Measurements from ENCODE around the gene INTS2. TPM values are rescaled to one million over a fixed set of nuclear protein-coding genes. Genes with fewer than 3 reads are reported as not detected.

INTS2 gene
- total RNA-seq, 4 donors from 2014 or later, result 10.1 to 15.4 (median 11.4) TPM

DNA sequence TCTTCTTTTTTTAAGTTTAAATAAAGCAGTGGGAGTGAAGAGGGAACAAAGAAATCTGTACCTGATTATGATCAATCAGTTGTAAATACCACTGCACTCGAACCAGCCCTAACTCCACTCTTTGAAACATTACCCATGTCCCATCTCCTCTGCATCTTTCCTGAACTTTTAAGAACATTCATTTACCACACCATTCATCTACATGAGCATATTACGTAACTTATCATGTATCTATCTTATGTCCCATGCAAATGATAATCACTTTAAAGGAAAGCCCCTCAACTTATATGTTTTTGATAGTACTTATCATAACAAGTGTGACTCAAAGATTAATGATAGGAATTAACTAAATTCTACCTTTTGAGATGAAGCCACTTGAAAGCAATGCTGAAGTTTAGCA is 53.7 kb downstream of the INTS2 start:
- DNase-seq (ENCODE audit: extremely low spot score), result no peak
- peaks cover 10 to 87% (median 52%) of the 10 kb centered on the region in 4 donors for H3K36me3 ChIP-seq
- H3K27me3 ChIP-seq, result no peaks in the 10 kb centered on the region
- H3K4me1 ChIP-seq, result no peaks in the 10 kb centered on the region
- TF ChIP-seq POLR2AphosphoS5 (IDR thresholded peaks at IDR 0.05) (no peak), POLR2A (IDR thresholded peaks at IDR 0.05; ENCODE audit: low read depth) (no peak), EP300 (IDR thresholded peaks at IDR 0.05) (no peak)
- TF ChIP-seq, protein P1, sequence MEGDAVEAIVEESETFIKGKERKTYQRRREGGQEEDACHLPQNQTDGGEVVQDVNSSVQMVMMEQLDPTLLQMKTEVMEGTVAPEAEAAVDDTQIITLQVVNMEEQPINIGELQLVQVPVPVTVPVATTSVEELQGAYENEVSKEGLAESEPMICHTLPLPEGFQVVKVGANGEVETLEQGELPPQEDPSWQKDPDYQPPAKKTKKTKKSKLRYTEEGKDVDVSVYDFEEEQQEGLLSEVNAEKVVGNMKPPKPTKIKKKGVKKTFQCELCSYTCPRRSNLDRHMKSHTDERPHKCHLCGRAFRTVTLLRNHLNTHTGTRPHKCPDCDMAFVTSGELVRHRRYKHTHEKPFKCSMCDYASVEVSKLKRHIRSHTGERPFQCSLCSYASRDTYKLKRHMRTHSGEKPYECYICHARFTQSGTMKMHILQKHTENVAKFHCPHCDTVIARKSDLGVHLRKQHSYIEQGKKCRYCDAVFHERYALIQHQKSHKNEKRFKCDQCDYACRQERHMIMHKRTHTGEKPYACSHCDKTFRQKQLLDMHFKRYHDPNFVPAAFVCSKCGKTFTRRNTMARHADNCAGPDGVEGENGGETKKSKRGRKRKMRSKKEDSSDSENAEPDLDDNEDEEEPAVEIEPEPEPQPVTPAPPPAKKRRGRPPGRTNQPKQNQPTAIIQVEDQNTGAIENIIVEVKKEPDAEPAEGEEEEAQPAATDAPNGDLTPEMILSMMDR (IDR thresholded peaks at IDR 0.05), result no peak
- no peak overlapping the region for H3K4me3 ChIP-seq
- H3K27ac ChIP-seq (replicated peaks in 1 of 4), result no peak overlapping the region
- WGBS, result 89% methylated on average over 2 of the region's 2 CpGs
- intact Hi-C loops (cut with DNase I), result no loop called here
- H3K9me3 ChIP-seq, result no peaks in the 10 kb centered on the region

DNA sequence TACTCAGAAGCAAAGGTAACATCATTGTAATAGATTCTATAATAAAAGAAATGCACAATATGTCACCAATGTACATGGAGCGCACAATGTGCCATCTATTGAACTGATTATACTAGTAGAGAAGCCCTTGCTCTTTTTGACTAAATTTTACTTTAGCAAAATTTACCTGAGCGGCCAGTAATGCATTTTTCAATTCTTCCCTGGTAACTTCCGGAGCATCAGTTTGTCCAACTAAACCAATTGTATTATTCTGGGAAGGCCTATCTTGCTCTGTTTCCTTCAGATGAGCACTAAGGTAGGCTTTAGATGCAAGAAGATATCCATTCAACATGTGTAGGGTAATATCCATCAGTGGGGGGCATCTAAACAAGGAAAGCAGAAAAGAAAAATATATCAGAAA is 55.7 kb downstream of the INTS2 start:
- Histone ChIP-seq H3K27me3 (no peaks in the 10 kb centered on the region), H3K27ac (replicated peaks in 1 of 4) (no peak overlapping the region), H3K36me3 (peaks cover 22 to 84% (median 53%) of the 10 kb centered on the region in 4 donors), H3K4me3 (no peak overlapping the region), H3K9me3 (no peaks in the 10 kb centered on the region), H3K4me1 (no peaks in the 10 kb centered on the region)
- WGBS, result 99% methylated on average over 3 of the region's 3 CpGs
- TF ChIP-seq EP300 (IDR thresholded peaks at IDR 0.05) (no peak), POLR2A (IDR thresholded peaks at IDR 0.05; ENCODE audit: low read depth) (no peak), POLR2AphosphoS5 (IDR thresholded peaks at IDR 0.05) (no peak)
- TF ChIP-seq, protein P1 (IDR thresholded peaks at IDR 0.05), result no peak
- intact Hi-C loops (cut with DNase I), result no loop called here
- DNase-seq (ENCODE audit: extremely low spot score), result no peak

DNA sequence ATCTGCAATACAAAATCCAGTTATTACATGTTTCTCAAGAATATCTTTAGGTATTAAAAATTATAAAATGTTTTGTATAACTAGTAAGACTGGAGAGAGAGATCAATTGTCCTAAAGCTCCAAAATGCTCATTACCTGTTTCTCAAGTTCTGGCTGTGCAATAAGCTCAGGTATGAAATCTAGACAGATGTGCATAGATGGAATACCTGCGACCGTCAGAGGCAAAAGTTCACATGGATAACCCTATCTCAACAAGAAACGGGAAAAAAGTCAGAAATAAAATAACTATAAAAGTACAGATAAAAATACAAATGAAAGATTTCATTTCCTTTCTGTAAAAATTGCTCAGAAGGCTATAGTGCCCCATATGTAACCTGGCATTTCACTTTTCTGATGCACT is 58.6 kb downstream of the INTS2 start:
- Histone ChIP-seq H3K27ac (replicated peaks in 1 of 4) (no peak overlapping the region), H3K36me3 (peaks cover 18 to 65% (median 36%) of the 10 kb centered on the region in 4 donors), H3K9me3 (no peaks in the 10 kb centered on the region), H3K27me3 (no peaks in the 10 kb centered on the region), H3K4me1 (peaks cover 0 to 3% (median 1%) of the 10 kb centered on the region in 4 donors), H3K4me3 (no peak overlapping the region)
- no peak for DNase-seq (ENCODE audit: extremely low spot score)
- intact Hi-C loops (cut with DNase I), result loop anchor here (10.0 kb wide), 2 partner anchors 196 to 454 kb away; partner anchors contain the start of gene MED13
- 94% methylated on average over 3 of the region's 3 CpGs for WGBS
- TF ChIP-seq, protein P1 (IDR thresholded peaks at IDR 0.05), result no peak
- TF ChIP-seq POLR2A (IDR thresholded peaks at IDR 0.05; ENCODE audit: low read depth) (no peak), EP300 (IDR thresholded peaks at IDR 0.05) (no peak), POLR2AphosphoS5 (IDR thresholded peaks at IDR 0.05) (no peak)

DNA sequence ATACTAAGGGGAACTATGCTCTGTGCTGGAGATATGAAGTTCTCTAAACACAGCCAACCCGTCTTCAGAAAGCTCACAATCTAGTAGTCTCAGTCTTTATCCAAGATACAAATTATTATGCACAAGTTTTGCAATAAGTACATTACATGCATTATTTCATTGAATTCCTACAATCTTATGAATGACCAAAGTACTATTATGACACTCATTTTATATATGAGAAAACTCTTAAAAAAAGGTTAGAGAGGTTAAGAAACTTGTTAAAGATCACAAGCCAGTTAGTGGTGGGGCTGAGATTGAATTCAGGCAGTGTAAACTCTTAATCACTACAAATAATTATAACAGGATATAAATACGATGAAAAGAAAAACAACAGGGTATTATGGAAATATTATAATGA is 59.7 kb downstream of the INTS2 start:
- 92% methylated on average over 2 of the region's 2 CpGs for WGBS
- Histone ChIP-seq H3K4me3 (no peak overlapping the region), H3K4me1 (peaks cover 0 to 7% (median 4%) of the 10 kb centered on the region in 4 donors), H3K36me3 (peaks cover 18 to 57% (median 31%) of the 10 kb centered on the region in 4 donors), H3K9me3 (no peaks in the 10 kb centered on the region), H3K27me3 (no peaks in the 10 kb centered on the region), H3K27ac (replicated peaks in 1 of 4) (no peak overlapping the region)
- TF ChIP-seq POLR2A (IDR thresholded peaks at IDR 0.05; ENCODE audit: low read depth) (no peak), EP300 (IDR thresholded peaks at IDR 0.05) (no peak), POLR2AphosphoS5 (IDR thresholded peaks at IDR 0.05) (no peak)
- TF ChIP-seq, protein P1 (IDR thresholded peaks at IDR 0.05), result no peak
- DNase-seq (ENCODE audit: extremely low spot score), result no peak
- intact Hi-C loops (cut with DNase I), result loop anchor here (10.0 kb wide), 2 partner anchors 197 to 453 kb away; partner anchors contain the start of gene MED13

DNA sequence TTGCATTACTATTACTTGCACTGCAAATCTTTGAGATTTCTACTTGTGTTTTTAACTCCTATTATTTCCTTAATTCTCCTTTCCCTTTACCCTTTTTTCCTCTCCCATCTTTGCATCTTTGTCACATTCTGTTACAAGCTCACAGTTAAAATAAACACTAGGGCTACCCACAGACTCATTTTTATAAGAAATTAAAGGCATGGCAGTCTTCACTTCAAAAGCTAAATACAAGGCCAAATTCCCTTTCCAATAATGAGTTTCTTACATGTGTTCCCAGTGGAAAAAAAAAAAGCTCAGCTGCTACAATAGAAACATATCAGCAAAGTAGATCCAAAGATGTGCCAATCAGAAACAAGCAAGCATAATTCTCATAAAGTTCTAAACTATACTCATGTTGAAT is 60.7 kb downstream of the INTS2 start:
- DNase-seq (ENCODE audit: extremely low spot score), result no peak
- Histone ChIP-seq H3K36me3 (peaks cover 18 to 51% (median 28%) of the 10 kb centered on the region in 4 donors), H3K27ac (replicated peaks in 1 of 4) (no peak overlapping the region), H3K27me3 (no peaks in the 10 kb centered on the region), H3K9me3 (no peaks in the 10 kb centered on the region), H3K4me1 (peaks cover 4 to 14% (median 11%) of the 10 kb centered on the region in 4 donors), H3K4me3 (no peak overlapping the region)
- TF ChIP-seq POLR2A (IDR thresholded peaks at IDR 0.05; ENCODE audit: low read depth), result no peak
- no peak for TF ChIP-seq EP300 (IDR thresholded peaks at IDR 0.05)
- TF ChIP-seq POLR2AphosphoS5 (IDR thresholded peaks at IDR 0.05), result no peak
- TF ChIP-seq, protein P1 (IDR thresholded peaks at IDR 0.05), result no peak
- intact Hi-C loops (cut with DNase I), result loop anchor here (10.0 kb wide), 2 partner anchors 198 to 452 kb away; partner anchors contain the start of gene MED13
